Suprapubic skin (tissue), 3 donors: ENCODE results near the gene ARHGAP6.

ENCODE experiments used
- CTCF ChIP-seq, 2 donors: fragments of 200-600 bp in 1 of 2; fragments of 450-650 bp in 1 of 2; sonication (generic) in 1 of 2; IDR thresholded peaks; one replicate each; pipeline ENCODE4 v1.5.1; 2016 to 2019; ENCODE audit warnings: antibody characterized with exemption in 2 of 2, mild to moderate bottlenecking in 1 of 2, moderate library complexity in 1 of 2
- POLR2A ChIP-seq, 2 donors: fragments of 450-650 bp; IDR thresholded peaks; one replicate each; pipeline ENCODE4 v1.6.1; 2017; ENCODE audit warnings: antibody characterized with exemption in 2 of 2, mild to moderate bottlenecking in 2 of 2, moderate library complexity in 2 of 2

- TF ChIP-seq POLR2A (IDR thresholded peaks at IDR 0.05) (no peak), CTCF (IDR thresholded peaks at IDR 0.05) (no peak)
These were observed 501.3 kb downstream of the ARHGAP6 start for GRCh38 chrX:11164433-11164832.
